Aorta (tissue), 5 donors: ENCODE results near the gene CACNB4. TPM values are rescaled to one million over a fixed set of nuclear protein-coding genes. Genes with fewer than 3 reads are reported as not detected.
A peak's percentile ranks its signal among the peaks of the same experiment; 100 is the strongest.

ENCODE experiments used
- ATAC-seq: fragments of 200-7000 bp; cut with Tn5 transposase; one replicate; pipeline ENCODE4 v1.9.1; 2022; ENCODE audit warnings: moderate library complexity; ENCODE audit not compliant: low FRiP score
- DNase-seq, 2 donors: peaks; one replicate each; pipeline ENCODE4 v3.0.0-alpha.2; 2020
- H3K27ac ChIP-seq, 2 donors: one replicate each; pipeline ENCODE4 v1.5.1; 2013; ENCODE audit warnings: low read length in 2 of 2, mild to moderate bottlenecking in 2 of 2, moderate library complexity in 2 of 2, control low read depth in 1 of 2, inconsistent platforms in 1 of 2, low read depth in 1 of 2
- H3K27me3 ChIP-seq, 2 donors: one replicate each; pipeline ENCODE4 v1.6.1; 2013; ENCODE audit warnings: control low read depth in 1 of 2, low read length in 1 of 2, mild to moderate bottlenecking in 1 of 2, moderate library complexity in 1 of 2; ENCODE audit not compliant: insufficient read depth in 2 of 2, control insufficient read depth in 1 of 2
- H3K36me3 ChIP-seq, 2 donors: one replicate each; pipeline ENCODE4 v1.6.1; 2013; ENCODE audit warnings: control low read depth in 1 of 2, low read length in 1 of 2, mild to moderate bottlenecking in 1 of 2; ENCODE audit not compliant: insufficient read depth in 2 of 2, control insufficient read depth in 1 of 2
- H3K4me1 ChIP-seq, 2 donors: one replicate each; pipeline ENCODE4 v1.6.1; 2013; ENCODE audit warnings: low read length in 2 of 2, control low read depth in 1 of 2, mild to moderate bottlenecking in 1 of 2, moderate library complexity in 1 of 2; ENCODE audit not compliant: insufficient read depth in 2 of 2, control insufficient read depth in 1 of 2
- H3K4me3 ChIP-seq, 2 donors: one replicate each; pipeline ENCODE4 v1.5.1; 2013; ENCODE audit warnings: low read length in 2 of 2, control low read depth in 1 of 2, mild to moderate bottlenecking in 1 of 2
- H3K9me3 ChIP-seq: one replicate; pipeline ENCODE4 v1.6.1; 2013; ENCODE audit warnings: mild to moderate bottlenecking, low read length; ENCODE audit not compliant: control insufficient read depth
- WGBS, 2 donors: extraction: QIAGEN DNeasy Blood & Tissue Kit; methylation state at CpG; one replicate each; pipeline ENCODE4 v1.1.7; 2013; 5-methylcytosine and 5-hydroxymethylcytosine counted together
- intact Hi-C, 2 donors: fragments of 100-400 bp; cut with DNase I; formaldehyde crosslinking; loops; one replicate each; pipeline versions ENCODE4 v1.14.2 to v1.15.0; 2022
- polyA plus RNA-seq, 2 donors: library from polyadenylated mRNA; stranded (reverse); fragments of 200-250 nt; gene quantifications; one replicate each; pipeline ENCODE4 v1.2.3, GENCODE V29; 2013
- total RNA-seq, 2 donors: library from RNA; stranded (reverse); fragmentation: NEBNext Ultra II Directional; extraction: Animal tissue kit (Norgen Biotek cat#: 25700); gene quantifications; one replicate each; pipeline ENCODE4 v1.2.1, GENCODE V29; 2021
- donor health status: healthy with polysubstance abuse.
- donor health status: Bipolar disorder and iron deficiency.
- donor health status: DM: no; HTN: no; CAD: no.
- donor health status: DM: no; HTN: no; CAD: no.
- donor health status: DM: yes; HTN: yes; CAD: no.

The CACNB4 gene
- total and polyA plus RNA-seq, 4 donors = 1.2 to 14.3 (median 3.2) TPM

DNA sequence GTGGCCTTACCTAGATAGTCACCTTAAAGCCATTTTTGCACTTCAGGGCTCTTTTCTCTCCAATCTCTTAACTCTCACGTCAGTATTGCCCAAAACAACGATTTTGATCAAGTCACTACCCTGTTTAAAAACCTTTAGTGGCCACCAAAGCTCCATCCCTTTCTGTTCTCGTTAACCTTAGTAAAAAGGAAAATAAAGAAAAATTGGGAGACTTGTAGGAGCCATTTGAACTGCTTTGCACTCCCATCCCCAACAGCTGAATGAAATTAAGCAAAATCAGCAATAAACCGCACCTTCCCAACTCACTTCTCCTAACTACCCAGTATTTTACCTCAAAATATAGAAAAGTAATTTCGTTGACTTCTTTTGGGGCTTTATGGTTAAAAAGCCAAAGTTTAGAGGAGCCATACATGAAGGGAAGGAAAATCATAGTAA, 269.9 kb downstream of the CACNB4 start:
- 77 to 81% methylated on average over 5 of the region's 5 CpGs for WGBS, 2 donors
- Histone ChIP-seq H3K4me1 (peaks cover 0 to 2% of the 10 kb centered on the region in 2 donors), H3K4me3 (peak overlapping the region; percentile 13 to 27), H3K36me3 (no peaks in the 10 kb centered on the region), H3K27me3 (no peaks in the 10 kb centered on the region), H3K27ac (peak overlapping the region in 1 of 2 donors; percentile 79), H3K9me3 (no peaks in the 10 kb centered on the region)
- no peak for DNase-seq
- no peak for ATAC-seq
- intact Hi-C loops = loop anchor here (5.0 to 10.0 kb wide), 4 partner anchors 43 to 173 kb away; no protein-coding TSS in a partner anchor

DNA sequence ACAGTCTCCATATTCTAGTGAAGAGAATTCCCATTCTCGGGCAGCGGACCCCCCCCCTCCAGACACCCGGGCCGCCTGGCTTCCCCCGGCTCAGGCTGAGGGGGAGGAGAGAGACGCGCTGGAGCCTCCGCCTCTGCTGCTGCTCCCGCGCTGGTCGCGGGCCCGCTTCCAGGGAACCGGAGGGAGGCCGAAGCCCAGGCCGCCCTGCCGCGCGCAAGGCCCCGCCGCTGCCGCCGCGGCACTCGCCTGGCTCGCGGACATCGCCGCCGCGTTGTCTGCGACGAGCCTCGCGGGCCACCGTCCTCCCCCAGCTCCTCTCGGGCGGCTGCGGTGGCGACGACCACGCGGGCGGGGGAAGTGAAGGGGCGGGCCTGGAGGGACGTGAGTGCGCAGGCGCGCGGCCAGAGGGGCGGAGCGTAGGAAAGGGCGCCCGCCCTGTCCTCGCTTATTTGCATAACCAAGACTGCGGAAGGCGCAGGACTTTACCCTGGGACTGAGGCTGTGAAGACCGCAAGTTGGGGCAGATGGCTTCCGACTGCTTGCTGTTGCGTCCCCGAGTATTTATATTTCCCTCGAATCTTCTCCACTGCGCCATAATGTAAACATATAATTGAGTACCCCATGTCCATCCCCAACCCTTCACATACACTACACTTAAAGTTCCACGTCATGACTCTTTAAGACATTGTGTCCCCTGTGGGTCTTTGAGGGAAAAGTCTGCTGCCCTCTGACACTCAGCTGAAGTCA, 270.5 kb downstream of the CACNB4 start, which contains the start of gene ARL5A:
Gene ARL5A (minus strand): TSS at position 279 of the 747 bp plus-strand sequence. CDS start 245 bp downstream, at position 34.
- ATAC-seq (peak; percentile 98), DNase-seq (peak; percentile 97 to 99)
- peak within 1 kb of the TSS; percentile 72 to 79 for H3K27ac ChIP-seq
- WGBS, 2 donors = 0% methylated on average over 55 to 64 of the region's 64 CpGs
- H3K9me3 ChIP-seq = no peaks in the 10 kb centered on the region
- H3K36me3 ChIP-seq = no peaks in the 10 kb centered on the region
- H3K4me1 ChIP-seq = peaks cover 0 to 5% of the 10 kb centered on the region in 2 donors
- H3K4me3 ChIP-seq = peak within 1 kb of the TSS; percentile 85 to 87
- no peaks in the 10 kb centered on the region for H3K27me3 ChIP-seq
- intact Hi-C loops = loop anchor here (5.0 to 10.0 kb wide), 4 partner anchors 44 to 174 kb away; no protein-coding TSS in a partner anchor

GRCh38 chr2:151827564-151828142, 271.2 kb downstream of the CACNB4 start:
- 0 to 1% methylated on average over 38 of the region's 38 CpGs for WGBS, 2 donors
- Histone ChIP-seq H3K27me3 (no peaks in the 10 kb centered on the region), H3K4me3 (peak overlapping the region; percentile 85 to 87), H3K27ac (peak overlapping the region; percentile 41 to 72), H3K4me1 (peaks cover 0 to 5% of the 10 kb centered on the region in 2 donors), H3K36me3 (no peaks in the 10 kb centered on the region), H3K9me3 (no peaks in the 10 kb centered on the region)
- intact Hi-C loops = loop anchor here (5.0 to 10.0 kb wide), 4 partner anchors 45 to 175 kb away; no protein-coding TSS in a partner anchor
- DNase-seq = no peak
- ATAC-seq = no peak

DNA sequence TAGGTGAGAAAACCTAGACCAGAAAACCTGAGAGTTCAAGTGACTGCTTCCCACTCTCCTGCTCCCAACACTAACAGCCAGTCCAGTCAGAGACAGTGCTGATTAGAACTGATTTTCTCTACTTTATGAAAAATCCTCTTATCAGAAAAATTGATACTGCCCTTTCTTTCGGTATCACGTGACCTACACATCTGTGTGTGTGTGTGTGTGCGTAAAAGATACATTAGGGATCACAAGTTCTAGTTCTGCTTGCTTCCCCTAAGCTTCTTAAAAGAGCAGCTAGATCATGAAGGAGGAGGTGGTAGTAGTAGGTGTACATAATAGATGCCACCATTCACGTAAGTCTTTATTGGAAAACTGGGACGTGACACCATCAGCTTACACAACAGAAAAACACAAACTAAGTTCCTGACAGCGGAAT, 272.1 kb downstream of the CACNB4 start:
- Histone ChIP-seq H3K36me3 (no peaks in the 10 kb centered on the region), H3K4me3 (peak overlapping the region; percentile 85 to 87), H3K9me3 (no peaks in the 10 kb centered on the region), H3K27ac (peak overlapping the region; percentile 51 to 63), H3K4me1 (peaks cover 0 to 5% of the 10 kb centered on the region in 2 donors), H3K27me3 (no peaks in the 10 kb centered on the region)
- no peak for DNase-seq
- intact Hi-C loops = loop anchor here (5.0 to 10.0 kb wide), 4 partner anchors 46 to 176 kb away; no protein-coding TSS in a partner anchor
- no peak for ATAC-seq
- WGBS, 2 donors = 10 to 12% methylated on average over 6 of the region's 6 CpGs

DNA sequence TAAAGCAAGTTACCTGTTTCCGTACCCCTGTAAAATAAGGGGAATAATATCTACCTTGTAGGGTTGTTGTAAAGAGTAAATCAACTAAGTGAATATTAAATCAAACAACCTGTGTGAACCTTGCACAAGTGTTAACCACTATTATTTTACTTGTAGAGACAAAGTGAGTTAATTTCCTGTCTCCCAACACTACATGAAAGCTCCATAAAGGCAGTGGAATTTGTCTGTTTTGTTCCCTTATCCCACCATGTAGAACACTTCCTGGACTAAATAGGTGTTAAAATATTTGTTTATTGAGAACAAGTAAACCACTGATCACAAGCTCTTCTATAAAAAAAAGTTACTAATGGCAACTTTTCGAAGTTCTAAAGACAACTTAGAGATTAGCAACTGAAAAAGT, 274.0 kb downstream of the CACNB4 start:
- DNase-seq (no peak), ATAC-seq (no peak)
- peak overlapping the region in 1 of 2 donors; percentile 33 for H3K27ac ChIP-seq
- no peaks in the 10 kb centered on the region for H3K27me3 ChIP-seq
- H3K9me3 ChIP-seq = no peaks in the 10 kb centered on the region
- intact Hi-C loops = loop anchor here (5.0 to 10.0 kb wide), 5 partner anchors 47 to 177 kb away; no protein-coding TSS in a partner anchor
- no peak overlapping the region for H3K4me3 ChIP-seq
- no peaks in the 10 kb centered on the region for H3K36me3 ChIP-seq
- 52 to 53% methylated on average over 2 of the region's 2 CpGs for WGBS, 2 donors
- peaks cover 0 to 7% of the 10 kb centered on the region in 2 donors for H3K4me1 ChIP-seq

DNA sequence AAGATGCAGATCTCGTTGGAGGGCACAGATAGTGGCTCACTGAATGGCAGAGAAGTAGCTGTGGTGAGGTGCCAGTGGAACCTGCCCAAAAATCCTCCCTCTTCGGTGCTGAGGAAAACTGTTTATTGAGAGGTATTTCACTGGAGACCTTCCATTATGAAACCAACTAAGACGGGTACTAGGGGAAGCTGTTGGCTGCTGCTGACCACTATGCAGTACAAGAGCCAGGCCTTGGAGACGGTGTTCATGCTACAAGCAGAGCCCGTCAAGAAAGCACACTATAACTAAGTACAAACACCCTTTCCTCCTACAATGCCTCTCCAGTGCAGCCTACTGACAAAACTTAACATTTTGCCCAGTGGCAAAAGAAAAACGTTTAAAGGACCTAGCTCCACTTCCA, 275.2 kb downstream of the CACNB4 start:
- no peak for ATAC-seq
- intact Hi-C loops = loop anchor here in 1 of 2 donors (5.0 to 10.0 kb wide), 2 partner anchors 121 to 174 kb away; no protein-coding TSS in a partner anchor
- no peak overlapping the region for H3K4me3 ChIP-seq
- DNase-seq = no peak
- H3K27ac ChIP-seq = peak overlapping the region; percentile 69 to 80
- H3K4me1 ChIP-seq = peaks cover 0 to 7% of the 10 kb centered on the region in 2 donors
- H3K36me3 ChIP-seq = no peaks in the 10 kb centered on the region
- no peaks in the 10 kb centered on the region for H3K9me3 ChIP-seq
- 8% methylated on average over 6 of the region's 6 CpGs for WGBS, 2 donors
- no peaks in the 10 kb centered on the region for H3K27me3 ChIP-seq

DNA sequence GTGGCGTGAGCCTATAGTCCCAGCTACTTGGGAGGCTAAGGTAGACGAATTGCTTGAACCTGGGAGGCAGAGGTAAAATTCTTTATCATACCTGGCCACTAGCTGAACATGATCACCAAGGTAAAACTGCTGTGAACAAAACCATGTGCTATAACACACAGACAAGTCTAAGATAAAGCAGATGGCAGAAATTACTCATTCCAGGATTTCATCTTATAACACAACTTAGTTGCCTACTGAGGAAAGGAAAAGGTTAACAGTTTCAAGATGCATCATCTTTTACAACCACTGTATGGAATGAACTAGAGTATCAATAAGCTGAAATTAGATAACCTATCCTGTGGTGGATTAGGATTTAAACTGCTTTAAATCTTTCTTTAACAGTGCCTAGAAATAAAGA, 278.9 kb downstream of the CACNB4 start:
- Histone ChIP-seq H3K4me3 (no peak overlapping the region), H3K36me3 (no peaks in the 10 kb centered on the region), H3K9me3 (no peaks in the 10 kb centered on the region), H3K27ac (no peak overlapping the region), H3K27me3 (no peaks in the 10 kb centered on the region), H3K4me1 (peaks cover 4 to 5% of the 10 kb centered on the region in 2 donors)
- DNase-seq (no peak), ATAC-seq (no peak)
- 96 to 97% methylated on average over 2 of the region's 2 CpGs for WGBS, 2 donors
- intact Hi-C loops = loop anchor here (5.0 to 10.0 kb wide), 3 partner anchors 125 to 205 kb away; no protein-coding TSS in a partner anchor

DNA sequence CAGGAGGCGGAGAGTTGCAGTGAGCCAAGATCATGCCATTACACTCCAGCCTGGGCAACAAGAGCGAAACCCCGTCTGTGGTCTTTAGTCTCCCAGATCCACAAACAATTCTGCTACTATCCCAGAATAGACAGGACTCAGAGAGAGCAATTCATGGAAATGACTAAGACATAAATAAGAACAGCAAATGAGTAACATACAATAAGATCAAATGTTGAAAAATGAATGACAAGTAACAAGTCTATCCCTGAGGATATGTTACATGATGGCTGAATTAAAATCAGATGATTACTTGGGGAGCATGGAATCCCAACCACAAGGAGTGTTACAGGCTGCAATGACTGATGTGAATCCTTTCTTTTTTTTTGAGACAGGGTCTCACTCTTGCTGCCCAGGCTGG, 280.9 kb downstream of the CACNB4 start:
- ATAC-seq = no peak
- no peak overlapping the region for H3K4me3 ChIP-seq

More for the DNA sequence above, 280.9 kb downstream of the CACNB4 start:
- WGBS, 2 donors = 95 to 96% methylated on average over 3 of the region's 3 CpGs
- no peak for DNase-seq
- Histone ChIP-seq H3K27me3 (no peaks in the 10 kb centered on the region), H3K36me3 (peaks cover 0 to 3% of the 10 kb centered on the region in 2 donors), H3K9me3 (no peaks in the 10 kb centered on the region), H3K4me1 (peaks cover 2 to 4% of the 10 kb centered on the region in 2 donors), H3K27ac (no peak overlapping the region)
- intact Hi-C loops = loop anchor here in 1 of 2 donors (10.0 kb wide), 1 partner anchor 203 kb away; no protein-coding TSS in a partner anchor
